Smooth muscle cell (in vitro differentiated cells): Measurements from ENCODE around the gene RAD51B. TPM values are rescaled to one million over a fixed set of nuclear protein-coding genes. Genes with fewer than 3 reads are reported as not detected.
A peak's percentile ranks its signal among the peaks of the same experiment; 100 is the strongest.

Experiments used
- DNase-seq: peaks from one replicate; lab custom pipeline; 2025; ENCODE audit not compliant: unreplicated experiment; lab: John Stamatoyannopoulos, UW
- H2AFZ ChIP-seq: fragments of 200-600 bp; sonication (generic); 2 replicates; pipeline ENCODE4 v1.6.0; 2016; ENCODE audit warnings: antibody characterized with exemption, low read depth, mild to moderate bottlenecking
- H3F3A ChIP-seq: fragments of 200-600 bp; sonication (generic); 2 replicates; pipeline ENCODE4 v1.6.0; 2017; ENCODE audit warnings: antibody characterized with exemption, low read depth
- H3K27ac ChIP-seq: fragments of 200-600 bp; sonication (generic); 2 replicates; pipeline ENCODE4 v1.5.1; 2016; ENCODE audit warnings: low read depth, mild to moderate bottlenecking
- H3K27me3 ChIP-seq: fragments of 200-600 bp; sonication (generic); 2 replicates; pipeline ENCODE4 v1.6.1; 2016; ENCODE audit warnings: low read depth, mild to moderate bottlenecking
- H3K36me3 ChIP-seq: fragments of 200-600 bp; sonication (generic); 2 replicates; pipeline ENCODE4 v1.5.1; 2016; ENCODE audit warnings: low read depth
- H3K4me1 ChIP-seq: fragments of 200-600 bp; sonication (generic); 2 replicates; pipeline ENCODE4 v1.5.1; 2016; ENCODE audit warnings: low read depth
- H3K4me2 ChIP-seq: fragments of 200-600 bp; sonication (generic); 2 replicates; pipeline ENCODE4 v1.6.0; 2016; ENCODE audit warnings: mild to moderate bottlenecking
- H3K4me3 ChIP-seq: fragments of 200-600 bp; sonication (generic); 2 replicates; pipeline ENCODE4 v1.5.1; 2016; ENCODE audit warnings: mild to moderate bottlenecking
- H3K79me2 ChIP-seq: fragments of 200-600 bp; sonication (generic); 2 replicates; pipeline ENCODE4 v1.6.0; 2016; ENCODE audit warnings: low read depth, mild to moderate bottlenecking
- H3K9ac ChIP-seq: fragments of 200-600 bp; sonication (generic); 2 replicates; pipeline ENCODE4 v1.6.0; 2016; ENCODE audit warnings: low read depth
- H3K9me3 ChIP-seq: fragments of 200-600 bp; sonication (generic); replicated peaks from 2 replicates; pipeline ENCODE4 v1.5.1; 2016; ENCODE audit warnings: low read depth
- H4K20me1 ChIP-seq: fragments of 200-600 bp; sonication (generic); 2 replicates; pipeline ENCODE4 v1.6.0; 2016; ENCODE audit warnings: low read depth
- WGBS: methylation state at CpG from one replicate; pipeline ENCODE4 v1.1.7; 2016; ENCODE audit warnings: low lambda C conversion rate; 5-methylcytosine and 5-hydroxymethylcytosine counted together
- polyA plus RNA-seq: library from polyadenylated mRNA; unstranded; fragments of >200 nt; fragmentation: Nextera tagmentation; extraction: Ambion mirVana; gene quantifications from 2 replicates; pipeline ENCODE4 v1.2.1, GENCODE V29; 2016
- total RNA-seq: library from RNA; depleted of rRNA; stranded (reverse); fragments of >200 nt; gene quantifications from 2 replicates; pipeline ENCODE4 v1.2.3, GENCODE V29; 2014
- TF ChIP-seq, protein P1 (sequence below): fragments of 200-600 bp; sonication (generic); IDR thresholded peaks from 2 replicates; pipeline ENCODE4 v1.5.1; 2017; ENCODE audit warnings: borderline replicate concordance, mild to moderate bottlenecking, antibody characterized with exemption; ENCODE audit not compliant: insufficient read depth, poor library complexity, severe bottlenecking

The RAD51B gene
- total and polyA plus RNA-seq, 2 experiments from 2014 or later, result 4.6 to 5.3 TPM

DNA sequence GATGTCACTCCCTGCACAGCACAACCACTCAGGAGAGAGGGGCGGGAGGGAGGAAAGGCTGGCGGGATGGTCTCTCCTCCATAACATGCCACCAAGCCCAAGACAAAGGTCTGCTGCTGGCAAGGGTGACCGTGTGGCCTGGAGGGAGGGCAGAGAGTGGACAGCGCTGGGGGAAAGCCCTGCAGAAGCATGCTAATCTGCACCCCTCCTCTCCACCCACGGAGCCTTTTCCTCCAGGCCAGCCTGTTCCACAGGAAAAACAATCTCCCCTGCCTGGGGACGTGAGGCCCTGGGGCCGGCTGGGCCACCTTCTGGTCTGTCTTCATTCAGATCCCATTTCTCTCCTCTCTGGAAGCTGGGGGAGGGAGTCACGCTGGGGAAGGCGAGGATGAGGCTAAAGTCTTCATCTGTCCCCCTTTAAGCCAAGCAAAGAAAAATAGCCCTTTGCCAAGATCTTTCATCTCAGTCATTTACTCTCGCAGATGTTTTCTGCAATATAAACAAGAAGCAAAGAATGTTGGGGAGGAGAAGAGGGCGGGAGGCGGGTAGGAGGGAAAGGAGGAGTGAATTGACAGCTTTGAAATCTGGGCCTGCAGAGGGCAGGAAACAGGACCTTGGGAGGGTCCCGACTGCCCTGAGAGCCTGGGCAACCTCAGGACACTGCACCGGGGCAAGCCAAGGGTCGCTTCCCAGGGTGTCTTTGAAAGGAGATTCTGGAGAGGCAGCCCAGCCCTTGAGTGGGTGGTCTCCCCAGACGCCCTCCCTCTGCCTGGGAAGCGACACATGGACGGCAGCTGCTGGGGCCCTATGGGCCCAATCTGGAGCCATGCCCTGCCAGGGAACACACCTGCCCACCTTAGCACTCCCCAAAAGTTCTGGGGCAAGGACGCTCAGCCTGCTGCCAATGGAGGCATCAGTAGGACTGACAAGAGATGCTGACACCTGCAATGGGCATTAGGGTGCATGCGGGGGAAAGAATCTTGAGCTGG lies 839.7 kb downstream of the RAD51B start:
- TF ChIP-seq, protein P1, sequence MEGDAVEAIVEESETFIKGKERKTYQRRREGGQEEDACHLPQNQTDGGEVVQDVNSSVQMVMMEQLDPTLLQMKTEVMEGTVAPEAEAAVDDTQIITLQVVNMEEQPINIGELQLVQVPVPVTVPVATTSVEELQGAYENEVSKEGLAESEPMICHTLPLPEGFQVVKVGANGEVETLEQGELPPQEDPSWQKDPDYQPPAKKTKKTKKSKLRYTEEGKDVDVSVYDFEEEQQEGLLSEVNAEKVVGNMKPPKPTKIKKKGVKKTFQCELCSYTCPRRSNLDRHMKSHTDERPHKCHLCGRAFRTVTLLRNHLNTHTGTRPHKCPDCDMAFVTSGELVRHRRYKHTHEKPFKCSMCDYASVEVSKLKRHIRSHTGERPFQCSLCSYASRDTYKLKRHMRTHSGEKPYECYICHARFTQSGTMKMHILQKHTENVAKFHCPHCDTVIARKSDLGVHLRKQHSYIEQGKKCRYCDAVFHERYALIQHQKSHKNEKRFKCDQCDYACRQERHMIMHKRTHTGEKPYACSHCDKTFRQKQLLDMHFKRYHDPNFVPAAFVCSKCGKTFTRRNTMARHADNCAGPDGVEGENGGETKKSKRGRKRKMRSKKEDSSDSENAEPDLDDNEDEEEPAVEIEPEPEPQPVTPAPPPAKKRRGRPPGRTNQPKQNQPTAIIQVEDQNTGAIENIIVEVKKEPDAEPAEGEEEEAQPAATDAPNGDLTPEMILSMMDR, result no peak
- DNase-seq, result no peak
- no peaks in the 10 kb centered on the region for H3K27me3 ChIP-seq
- H4K20me1 ChIP-seq, result no peaks in the 10 kb centered on the region
- WGBS, result 29% methylated on average over 20 of the region's 20 CpGs
- no peak overlapping the region for H2AFZ ChIP-seq
- H3K4me2 ChIP-seq, result peak overlapping the region; percentile 72
- H3K9me3 ChIP-seq, result no peaks in the 10 kb centered on the region
- no peaks in the 10 kb centered on the region for H3K36me3 ChIP-seq
- H3F3A ChIP-seq, result peaks cover 28% of the 10 kb centered on the region
- no peaks in the 10 kb centered on the region for H3K79me2 ChIP-seq
- no peak overlapping the region for H3K4me3 ChIP-seq
- peaks cover 26% of the 10 kb centered on the region for H3K4me1 ChIP-seq
- peak overlapping the region; percentile 59 for H3K27ac ChIP-seq
- H3K9ac ChIP-seq, result no peak overlapping the region

DNA sequence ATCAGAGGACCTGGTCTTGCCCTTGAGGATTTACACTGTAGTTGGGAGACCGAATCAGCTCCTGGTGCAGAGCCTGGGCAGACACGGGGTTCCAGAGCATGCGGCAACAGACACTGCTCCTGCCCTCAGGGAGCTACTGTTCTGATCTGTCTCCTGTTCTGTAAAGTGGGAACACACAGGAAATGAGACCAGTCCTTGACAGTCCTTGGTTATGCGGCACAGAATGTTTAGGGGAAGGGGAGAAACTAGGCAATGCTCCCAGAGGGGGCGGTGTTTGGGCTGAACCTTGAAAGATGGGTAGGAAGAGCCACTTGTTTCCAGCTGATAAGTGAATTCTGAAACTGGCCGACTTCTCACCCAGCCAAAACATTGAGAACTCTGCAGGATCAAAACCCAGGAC lies 840.9 kb downstream of the RAD51B start:
- H3K9me3 ChIP-seq, result no peaks in the 10 kb centered on the region
- WGBS, result 96% methylated on average over 6 of the region's 6 CpGs
- TF ChIP-seq, protein P1, result no peak
- peaks cover 20% of the 10 kb centered on the region for H3K4me1 ChIP-seq
- no peak for DNase-seq
- H3K4me3 ChIP-seq, result no peak overlapping the region
- no peaks in the 10 kb centered on the region for H4K20me1 ChIP-seq
- H3F3A ChIP-seq, result peaks cover 28% of the 10 kb centered on the region
- no peak overlapping the region for H3K4me2 ChIP-seq
- no peak overlapping the region for H2AFZ ChIP-seq
- H3K27ac ChIP-seq, result peak overlapping the region; percentile 59
- no peaks in the 10 kb centered on the region for H3K27me3 ChIP-seq
- H3K9ac ChIP-seq, result no peak overlapping the region
- no peaks in the 10 kb centered on the region for H3K79me2 ChIP-seq
- no peaks in the 10 kb centered on the region for H3K36me3 ChIP-seq

DNA sequence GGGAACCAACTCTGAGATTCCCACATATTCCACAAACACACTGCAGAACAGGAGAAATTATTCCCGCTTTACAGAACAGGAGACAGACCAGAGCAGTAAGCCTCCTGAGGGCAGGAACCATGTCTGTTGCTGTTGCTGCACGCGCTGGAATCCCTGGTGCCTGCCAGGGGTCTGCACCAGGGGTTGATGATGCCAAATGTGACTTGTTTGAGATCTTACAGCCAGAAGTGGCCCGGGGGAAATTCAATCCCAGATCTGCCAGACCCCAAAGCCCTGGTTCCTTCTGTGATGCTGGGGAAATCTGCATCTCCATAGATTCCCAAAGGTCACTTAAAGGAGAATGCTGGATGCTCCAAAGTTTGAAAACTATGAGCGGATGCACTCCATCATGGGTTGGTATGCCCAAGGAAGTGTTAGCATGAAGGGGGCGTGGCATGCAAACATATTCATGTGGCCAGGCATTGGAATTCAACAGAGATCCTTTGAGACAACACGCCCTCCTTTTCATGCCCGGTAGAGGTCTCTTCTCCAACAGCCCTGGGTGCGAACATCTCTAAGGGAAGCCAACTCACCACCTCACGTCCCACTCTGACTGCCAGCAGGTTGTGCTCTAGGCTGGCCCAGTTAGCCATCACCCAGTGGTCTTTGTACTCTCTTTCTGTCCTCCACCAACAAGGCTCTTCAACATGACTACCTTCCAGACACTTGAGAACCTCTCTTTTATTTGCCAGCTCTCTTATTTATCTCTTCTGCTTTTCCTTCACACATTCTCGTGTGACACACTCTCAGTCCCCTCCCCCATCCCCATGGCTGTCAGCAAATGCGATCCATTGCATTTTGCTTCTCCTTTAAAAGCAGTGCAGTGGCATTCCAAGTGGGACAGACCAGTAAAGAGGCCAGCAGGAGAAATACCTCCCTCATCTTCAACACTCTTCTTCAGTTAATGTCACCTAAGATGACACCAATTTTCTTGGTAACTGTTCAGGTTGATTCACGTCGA lies 841.9 kb downstream of the RAD51B start:
- Histone ChIP-seq H3K36me3 (no peaks in the 10 kb centered on the region), H3K27me3 (no peaks in the 10 kb centered on the region), H3K4me3 (no peak overlapping the region), H3F3A (peaks cover 33% of the 10 kb centered on the region), H3K9ac (no peak overlapping the region), H2AFZ (no peak overlapping the region), H3K79me2 (no peaks in the 10 kb centered on the region), H3K9me3 (no peaks in the 10 kb centered on the region), H4K20me1 (no peaks in the 10 kb centered on the region), H3K27ac (peak overlapping the region; percentile 58), H3K4me1 (peaks cover 18% of the 10 kb centered on the region), H3K4me2 (no peak overlapping the region)
- DNase-seq, result no peak
- TF ChIP-seq, protein P1, result no peak
- WGBS, result 82% methylated on average over 14 of the region's 14 CpGs
